DMS114 treated with DMSO at 0.1 percent for 48 hours (cell line): ENCODE results near the gene SEPTIN5.

Experiments used
- DNase-seq: peaks from one replicate; lab custom pipeline; 2025; ENCODE audit not compliant: unreplicated experiment; lab: John Stamatoyannopoulos, UW

Gene SEPTIN5

DNA sequence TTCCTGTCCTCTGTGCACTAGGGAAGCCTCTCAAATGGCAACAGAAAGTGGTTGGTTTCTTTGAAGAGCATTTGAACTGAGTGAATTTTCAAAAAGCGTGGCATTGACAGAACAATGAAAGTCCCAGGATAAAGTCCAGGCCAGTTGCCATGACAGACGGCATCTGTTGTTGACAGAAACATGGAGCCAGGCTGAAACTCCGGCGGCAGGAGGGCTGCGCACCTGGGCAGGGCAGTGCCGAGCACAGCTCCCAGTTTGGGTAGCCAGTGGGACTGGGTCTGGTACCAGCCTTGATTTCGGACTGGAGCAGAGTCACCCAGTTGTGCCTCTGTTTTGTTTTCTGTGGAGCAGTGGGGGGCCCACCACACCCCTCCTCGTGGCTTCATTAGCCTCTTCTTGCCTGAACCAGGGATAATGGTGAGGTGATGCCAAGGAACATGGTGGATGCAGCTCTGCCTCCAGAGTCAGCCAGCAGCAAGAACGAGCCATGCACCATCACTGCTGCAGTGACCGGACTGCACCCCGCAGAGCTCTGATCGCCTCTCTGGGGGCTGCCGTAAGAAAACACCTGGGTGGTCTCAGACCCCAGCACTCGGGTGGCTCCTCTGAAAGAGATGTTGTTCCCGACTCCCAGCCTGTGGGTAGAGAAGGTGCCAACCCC, 9.8 kb upstream of the SEPTIN5 start:
- DNase-seq = no peak

GRCh38 chr22:19705181-19705934, 8.9 kb upstream of the SEPTIN5 start:
- no peak for DNase-seq

GRCh38 chr22:19706661-19707151, 7.6 kb upstream of the SEPTIN5 start:
- DNase-seq = no peak

GRCh38 chr22:19707347-19708290, 6.7 kb upstream of the SEPTIN5 start:
- no peak for DNase-seq

- DNase-seq = no peak
Measured at GRCh38 chr22:19708321-19709011, 5.8 kb upstream of the SEPTIN5 start.

DNA sequence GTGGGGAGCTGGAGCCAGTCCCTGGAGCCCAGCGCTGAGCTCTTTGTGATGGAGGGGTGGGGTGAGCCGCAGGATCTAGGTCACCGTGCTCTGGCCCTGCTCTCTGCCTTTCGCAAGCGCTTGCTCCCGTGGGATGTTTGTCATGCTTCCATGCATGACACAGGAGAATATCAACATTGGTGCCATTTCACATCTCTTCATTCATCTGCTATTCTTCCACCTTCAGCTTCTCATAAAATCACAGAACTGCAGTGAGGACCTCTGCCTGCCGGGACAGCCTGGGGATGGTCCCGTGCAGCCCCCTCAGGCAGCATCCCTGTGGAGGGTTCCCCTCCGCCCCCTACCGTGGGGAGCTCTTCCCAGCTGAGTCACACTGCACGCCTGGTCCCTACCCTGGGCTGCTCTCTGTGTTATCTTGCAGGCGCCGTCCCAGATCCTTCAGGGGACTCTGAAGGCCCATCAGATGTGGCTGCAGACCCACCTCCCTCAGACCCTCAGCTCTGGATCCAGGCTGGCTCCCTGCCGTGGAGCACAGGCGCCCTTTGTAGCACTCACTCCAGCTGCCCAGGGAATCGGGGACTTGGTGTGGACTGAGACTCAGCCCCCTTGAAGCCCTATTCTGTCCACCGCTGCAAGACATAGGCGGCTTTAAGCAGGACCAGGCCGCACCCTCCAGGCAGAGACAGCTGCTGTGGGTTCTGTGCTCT, 5.1 kb upstream of the SEPTIN5 start:
- DNase-seq = no peak

DNA sequence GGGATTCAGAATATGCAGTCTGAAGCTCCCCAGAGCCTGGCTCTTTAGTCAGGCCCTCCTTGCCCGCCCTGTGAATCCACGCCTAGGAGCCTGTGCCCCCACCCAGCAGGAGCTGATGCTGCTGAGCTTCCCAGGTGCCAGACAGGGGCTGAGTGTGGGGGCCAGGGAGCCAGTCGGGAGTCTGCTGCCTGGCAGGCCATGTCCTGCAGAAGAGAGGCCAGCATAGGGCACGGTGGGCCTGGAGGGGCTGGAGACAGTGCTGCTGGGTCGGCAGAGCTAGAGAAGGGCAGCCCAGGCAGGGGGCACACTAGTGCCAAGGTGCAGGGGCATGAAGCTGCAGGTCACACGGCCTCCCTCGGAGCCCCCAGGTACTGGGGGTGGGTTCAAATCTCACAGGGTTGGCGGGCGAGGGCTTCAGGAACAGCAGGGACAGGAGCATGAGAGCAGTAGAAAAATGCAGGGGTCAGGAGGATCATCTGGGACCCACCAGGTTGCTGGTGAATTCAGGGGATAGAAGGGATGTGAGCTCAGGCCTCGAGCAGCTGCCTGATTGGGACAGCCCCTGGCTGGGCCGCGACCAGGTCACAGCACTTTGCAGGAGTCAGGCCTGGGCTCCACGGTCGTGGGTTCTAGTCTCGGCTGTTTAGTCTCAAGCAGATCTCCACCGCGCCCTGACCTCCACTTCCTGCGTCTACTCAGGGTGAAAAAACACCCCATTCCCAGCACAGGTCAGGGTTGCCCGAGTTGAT, 4.1 kb upstream of the SEPTIN5 start:
- DNase-seq = no peak

- no peak for DNase-seq
Measured at GRCh38 chr22:19710769-19711106, 3.6 kb upstream of the SEPTIN5 start.

DNA sequence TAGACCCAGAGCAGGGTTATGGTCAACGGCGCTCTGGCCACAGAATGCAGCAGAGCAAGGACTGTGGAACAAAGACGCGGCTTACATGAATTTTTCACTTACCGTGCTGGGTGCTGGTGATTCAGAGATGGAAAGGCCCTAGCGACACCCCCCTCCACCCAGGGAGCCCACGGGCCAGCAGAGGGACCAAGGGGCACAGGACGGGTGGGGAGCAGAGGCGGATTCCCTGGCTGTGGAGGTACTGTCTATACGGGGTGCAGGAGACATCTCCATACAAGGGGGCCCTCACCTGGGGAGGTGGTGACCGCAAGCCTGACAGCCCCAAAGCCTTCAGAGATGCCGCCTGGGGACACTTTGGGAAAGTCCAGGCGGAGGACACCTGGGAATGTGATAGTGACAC, 1.1 kb upstream of the SEPTIN5 start:
- no peak for DNase-seq

GRCh38 chr22:19713650-19714311, 522 bp upstream of the SEPTIN5 start:
- no peak for DNase-seq

DNA sequence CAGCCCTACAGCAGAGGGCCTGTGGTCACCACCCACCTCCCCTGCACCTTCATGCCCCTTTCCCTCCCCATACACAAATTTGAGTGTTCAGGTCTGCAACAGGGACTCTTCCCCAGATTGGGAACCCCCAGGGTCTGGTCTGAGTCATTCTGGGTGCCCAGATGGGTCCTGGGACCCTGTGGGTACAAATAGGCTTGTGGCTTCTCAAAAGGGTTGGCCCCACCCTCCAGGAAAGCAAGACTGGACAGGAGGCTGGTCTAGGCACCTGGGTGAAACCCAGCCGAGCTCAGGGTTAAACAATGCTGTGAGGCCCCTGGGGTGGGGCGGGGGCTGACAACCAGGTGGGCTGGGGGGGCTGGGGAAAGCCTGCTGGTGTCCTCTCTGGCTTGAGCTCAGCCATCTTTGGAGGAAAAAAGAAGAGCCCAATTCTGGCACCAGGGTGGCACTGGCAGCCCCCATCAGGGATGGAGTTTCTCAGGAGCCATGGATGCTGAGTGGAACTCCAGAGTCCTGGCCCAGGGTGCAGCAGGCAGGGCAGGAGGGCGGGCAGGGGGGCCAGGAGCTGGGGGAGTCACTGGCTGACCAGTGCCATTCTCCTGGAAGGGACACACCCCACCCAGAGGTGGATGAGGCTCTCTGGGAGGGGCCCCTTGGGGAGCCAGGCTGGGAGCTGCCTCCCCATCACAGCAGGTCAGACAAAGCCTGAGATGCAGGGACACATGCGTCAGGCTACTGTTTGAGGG, 1.1 kb downstream of the SEPTIN5 start:
- no peak for DNase-seq

DNA sequence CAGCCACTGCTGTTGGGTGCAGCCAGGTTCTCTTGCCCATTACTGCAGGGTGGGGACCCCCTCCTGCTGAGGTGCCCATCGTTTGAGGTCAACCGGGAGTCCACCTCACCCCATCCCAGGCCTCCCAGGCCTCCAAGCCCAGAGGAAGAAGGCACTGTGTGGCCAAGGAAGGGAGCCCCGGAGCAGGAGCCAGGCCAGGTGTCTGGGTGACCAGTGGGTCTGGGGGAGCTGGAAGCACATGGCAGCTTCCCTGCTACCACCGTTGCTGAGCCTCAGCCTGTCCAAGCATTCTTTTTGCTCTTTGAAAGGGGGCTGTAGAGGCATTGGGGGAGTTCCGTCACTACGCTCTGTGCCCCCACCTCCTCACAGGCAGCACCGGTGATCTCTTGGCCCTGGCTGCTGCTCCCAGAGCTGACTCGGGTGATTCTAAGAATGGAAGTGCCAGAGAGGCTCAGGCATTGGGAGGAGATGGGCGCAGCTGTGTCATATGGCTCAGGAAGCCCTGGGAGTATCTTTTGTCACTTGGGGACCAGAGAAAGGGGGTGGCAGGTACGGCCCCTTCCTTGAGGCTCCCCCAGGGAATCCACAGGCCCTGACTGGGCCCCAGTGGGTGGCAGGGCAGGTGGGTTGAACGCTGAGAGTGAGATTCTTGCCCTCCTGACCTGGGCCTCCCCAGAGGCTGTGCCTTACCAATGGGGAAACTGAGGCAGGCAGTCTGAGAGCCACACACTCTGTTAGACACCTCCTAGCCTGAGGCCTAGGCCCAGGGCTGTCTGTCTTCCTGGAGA, 1.9 kb downstream of the SEPTIN5 start:
- no peak for DNase-seq

- no peak for DNase-seq
Measured at GRCh38 chr22:19716829-19717105, 2.5 kb downstream of the SEPTIN5 start.

DNA sequence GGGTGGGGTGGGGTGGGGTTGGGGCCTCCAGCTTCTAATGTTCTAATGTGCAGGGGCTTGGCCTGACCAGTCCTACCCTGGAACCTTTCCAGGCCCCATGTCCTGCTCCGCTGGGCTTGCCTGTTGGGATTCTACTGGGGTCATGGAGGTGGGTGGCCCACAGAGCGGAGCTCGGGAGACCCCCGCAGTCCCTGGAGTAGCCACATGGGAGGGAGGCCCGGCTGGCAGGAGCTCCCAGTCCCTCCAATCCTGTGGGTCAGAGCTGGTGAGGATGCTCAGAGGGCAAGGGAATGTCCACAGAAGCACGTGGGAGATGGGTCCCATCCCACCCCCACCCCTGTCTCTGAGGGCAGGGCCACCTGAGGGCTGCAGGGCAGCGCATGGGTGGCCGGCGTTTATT, 2.9 kb downstream of the SEPTIN5 start:
- DNase-seq = no peak

DNA sequence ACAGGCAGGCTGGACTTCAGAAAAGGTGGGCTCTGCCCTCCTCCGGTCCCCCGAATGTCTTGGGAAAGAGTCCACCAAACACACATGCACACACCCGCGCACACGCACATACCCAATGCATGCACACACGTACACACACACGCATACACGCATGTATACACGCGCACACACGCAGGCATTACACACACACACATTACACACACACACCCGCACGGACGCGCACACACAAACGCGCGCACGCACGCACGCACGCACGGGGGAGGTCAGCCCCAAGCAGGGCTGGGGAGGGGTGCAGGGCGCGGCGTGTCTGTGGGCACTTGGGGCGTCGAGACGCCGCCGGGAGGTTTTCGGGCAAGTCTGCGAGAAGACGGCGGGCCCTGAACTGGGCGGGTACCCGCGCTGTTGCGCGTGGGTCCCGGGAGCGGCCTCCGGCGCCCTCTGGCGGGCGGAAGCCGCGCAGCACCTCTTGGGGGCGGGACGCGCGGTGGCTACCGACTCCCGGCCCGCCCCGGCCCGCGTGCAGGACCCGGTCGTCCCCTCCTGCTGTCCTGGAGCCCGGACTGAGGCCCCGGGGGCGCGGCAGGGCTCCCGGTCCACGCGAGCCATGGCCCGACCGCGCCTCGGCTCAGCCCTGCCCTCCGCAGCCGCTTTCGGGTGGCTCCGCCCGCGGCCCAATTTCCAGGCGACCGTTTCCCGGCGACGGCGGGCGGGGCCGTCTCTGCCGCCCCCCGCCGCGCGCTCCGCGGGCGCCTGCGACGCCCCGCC, 3.6 kb downstream of the SEPTIN5 start:
- peak; percentile 19 for DNase-seq

DNA sequence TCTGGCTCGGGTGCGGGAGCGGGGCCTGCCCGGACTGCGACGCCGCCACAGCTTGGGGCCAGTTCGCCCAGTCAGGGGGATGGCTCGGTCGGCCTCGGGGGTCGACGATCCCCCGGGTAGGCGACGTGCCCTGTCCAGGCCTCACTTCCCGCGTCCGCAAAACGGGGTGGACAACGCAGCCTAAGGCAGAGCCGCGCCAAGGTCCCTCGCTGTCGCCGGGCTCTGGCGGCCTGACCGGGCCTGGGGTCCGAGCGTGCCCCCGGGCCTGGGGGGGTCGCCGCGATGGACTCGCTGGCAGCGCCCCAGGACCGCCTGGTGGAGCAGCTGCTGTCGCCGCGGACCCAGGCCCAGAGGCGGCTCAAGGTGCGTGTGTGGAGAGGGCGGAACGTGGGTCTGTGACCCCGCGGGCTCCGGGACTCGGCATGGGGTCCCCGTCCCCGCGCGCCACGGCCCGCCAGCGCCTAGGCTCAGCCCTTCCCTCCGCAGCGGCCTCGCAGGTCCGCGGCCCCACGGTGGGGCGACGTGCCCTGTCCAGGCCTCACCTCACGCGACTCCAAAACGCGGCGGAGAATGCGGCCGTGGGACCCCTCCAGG, 4.2 kb downstream of the SEPTIN5 start:
- no peak for DNase-seq

DNA sequence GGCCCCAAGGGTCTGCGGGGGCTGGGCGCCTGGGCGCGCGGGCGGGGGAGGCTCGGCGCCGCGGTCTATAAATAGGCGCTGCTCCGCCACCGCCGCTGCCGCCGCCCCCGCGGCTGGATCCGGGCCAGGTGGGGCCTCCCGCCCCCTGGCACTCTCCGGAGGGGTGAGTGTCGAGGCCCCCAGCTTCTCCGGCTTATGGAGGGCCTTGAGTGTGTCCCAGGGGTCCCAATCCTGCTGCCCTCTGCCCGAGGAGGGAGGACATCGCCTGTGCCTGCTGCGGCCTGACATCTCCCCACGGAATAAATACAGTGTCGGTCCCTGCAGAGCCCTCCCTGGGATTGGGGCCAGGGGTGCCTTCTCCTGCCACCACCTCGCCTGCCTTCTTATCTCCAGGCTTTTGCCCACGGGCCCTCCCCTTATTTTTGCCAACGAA, 4.8 kb downstream of the SEPTIN5 start:
- DNase-seq = no peak
